Colon (tissue), 2 donors: ENCODE measurements around the gene PITX2.

Experiments
- FAIRE-seq: peaks from 2 replicates; lab custom pipeline; 2012; peaks lifted over from hg19 to GRCh38; lab: Jason Lieb, UNC
- donor health status: control.
- donor health status: control.

PITX2 gene

GRCh38 chr4:110623718-110624397 is 981 bp upstream of the PITX2 start:
- no peak for FAIRE-seq

- no peak for FAIRE-seq
Observed at GRCh38 chr4:110621839-110622751, 782 bp downstream of the PITX2 start.

- FAIRE-seq, result no peak
Observed at GRCh38 chr4:110621328-110621812, 1.5 kb downstream of the PITX2 start.

GRCh38 chr4:110620691-110621327 is 2.1 kb downstream of the PITX2 start:
- FAIRE-seq, result no peak

GRCh38 chr4:110620322-110620690 is 2.6 kb downstream of the PITX2 start:
- FAIRE-seq, result no peak

- no peak for FAIRE-seq
Observed at GRCh38 chr4:110619463-110620247, 3.2 kb downstream of the PITX2 start.

- FAIRE-seq, result no peak
Observed at GRCh38 chr4:110618581-110619462, 4.1 kb downstream of the PITX2 start.

- FAIRE-seq, result no peak
Observed at GRCh38 chr4:110617646-110618580, 5.0 kb downstream of the PITX2 start.

- no peak for FAIRE-seq
Observed at GRCh38 chr4:110617075-110617640, 5.7 kb downstream of the PITX2 start.

GRCh38 chr4:110616238-110617074 is 6.4 kb downstream of the PITX2 start:
- FAIRE-seq, result no peak

GRCh38 chr4:110615353-110616237 is 7.3 kb downstream of the PITX2 start:
- no peak for FAIRE-seq

GRCh38 chr4:110614976-110615352 is 7.9 kb downstream of the PITX2 start:
- no peak for FAIRE-seq

GRCh38 chr4:110614173-110614963 is 8.5 kb downstream of the PITX2 start:
- FAIRE-seq, result no peak

- no peak for FAIRE-seq
Observed at GRCh38 chr4:110613745-110614144, 9.1 kb downstream of the PITX2 start.

GRCh38 chr4:110612631-110613269 is 10.1 kb downstream of the PITX2 start:
- no peak for FAIRE-seq

- no peak for FAIRE-seq
Observed at GRCh38 chr4:110611968-110612447, 10.9 kb downstream of the PITX2 start.
